ENCODE measurements around the gene AGGF1.
"Not testable (repeated sequence)": the region's sequence is repeated elsewhere in the genome, so short reads cannot be mapped to it uniquely, and the experiment has no call there.

AGGF1 gene

DNA sequence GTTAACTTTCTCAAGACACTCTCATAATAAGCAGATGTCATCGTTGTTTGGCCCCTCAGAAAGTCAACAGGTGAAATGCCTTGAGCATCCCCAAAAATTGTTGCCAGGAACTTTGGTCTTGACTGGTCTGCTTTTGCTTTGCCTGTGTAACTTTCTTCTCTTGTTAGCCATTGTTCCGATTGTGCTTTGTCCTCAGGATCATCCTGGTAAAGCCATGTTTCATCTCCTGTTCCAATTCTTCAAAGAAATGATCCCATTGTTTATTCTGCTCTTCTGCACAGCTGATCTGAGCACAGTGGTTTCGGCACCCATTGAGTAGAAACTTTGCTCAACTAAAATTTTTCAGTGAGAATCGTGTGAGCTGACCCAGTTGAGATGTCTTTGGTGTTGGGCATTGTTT is 65.0 kb downstream of the AGGF1 start:
- Histone ChIP-seq H3K27me3 (ENCODE audit: control insufficient read depth, insufficient read depth, low read length) (no peaks in the 10 kb centered on the region), H3K36me3 (ENCODE audit: control insufficient read depth, low read depth, low read length) (no peaks in the 10 kb centered on the region)

DNA sequence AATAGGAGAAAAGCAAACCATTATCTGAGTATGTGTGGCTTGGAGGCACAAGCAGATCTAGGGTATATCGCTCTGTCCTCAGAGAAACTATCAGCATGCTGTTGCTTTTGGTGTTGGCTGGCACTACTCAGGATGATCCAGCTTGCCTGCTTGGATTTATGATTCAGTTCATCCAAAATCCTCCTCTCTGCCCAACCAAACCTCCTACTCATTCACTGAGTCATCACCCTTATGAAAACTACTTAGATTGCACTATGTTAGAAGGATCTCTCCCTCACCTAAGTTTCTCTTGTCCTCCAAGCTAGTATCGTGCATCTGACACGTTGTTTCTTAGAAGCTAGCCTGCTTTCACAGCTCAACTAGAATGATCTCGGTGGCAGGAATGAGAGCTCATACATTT is 71.1 kb downstream of the AGGF1 start:
- no peak overlapping the region for H3K27ac ChIP-seq (ENCODE audit: low read length)
- H3K9me3 ChIP-seq (ENCODE audit: control insufficient read depth, low read depth, low read length) = no peaks in the 10 kb centered on the region
- no peaks in the 10 kb centered on the region for H3K4me1 ChIP-seq (ENCODE audit: control insufficient read depth, low read depth, low read length)
- no peak overlapping the region for H3K4me3 ChIP-seq (ENCODE audit: low read length)
- H3K27me3 ChIP-seq (ENCODE audit: control insufficient read depth, insufficient read depth, low read length) = no peaks in the 10 kb centered on the region
- no peak overlapping the region for H3K9ac ChIP-seq (ENCODE audit: low read length)
- H3K36me3 ChIP-seq (ENCODE audit: control insufficient read depth, low read depth, low read length) = peaks cover 6% of the 10 kb centered on the region

More for the DNA sequence above, 65.0 kb downstream of the AGGF1 start:
- no peaks in the 10 kb centered on the region for H3K4me1 ChIP-seq (ENCODE audit: control insufficient read depth, low read depth, low read length)
- H3K4me3 ChIP-seq (ENCODE audit: low read length) = no peak overlapping the region
- H3K9ac ChIP-seq (ENCODE audit: low read length) = no peak overlapping the region
- H3K9me3 ChIP-seq (ENCODE audit: control insufficient read depth, low read depth, low read length) = no peaks in the 10 kb centered on the region
- no peak overlapping the region for H3K27ac ChIP-seq (ENCODE audit: low read length)

DNA sequence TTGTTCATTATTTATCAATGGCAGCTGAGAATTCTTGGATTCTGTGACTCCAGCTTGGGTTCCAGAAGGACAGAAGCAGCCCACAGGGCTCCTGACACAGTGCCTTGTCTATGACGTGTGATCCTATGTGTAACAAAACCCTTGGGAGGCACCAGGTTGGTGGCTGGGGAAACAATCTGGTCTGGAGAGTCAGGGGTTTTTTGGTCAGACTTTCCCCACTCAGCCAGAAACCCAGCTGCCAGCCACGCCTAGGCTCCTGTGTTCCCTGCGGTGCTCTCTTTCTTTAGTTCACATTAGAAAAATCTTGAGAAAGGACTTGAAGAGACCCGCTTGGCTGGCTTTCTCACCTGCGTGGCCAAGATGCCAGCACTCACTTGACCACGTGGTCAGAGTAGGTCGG is 72.3 kb downstream of the AGGF1 start:
- Histone ChIP-seq H3K36me3 (ENCODE audit: control insufficient read depth, low read depth, low read length) (peaks cover 6% of the 10 kb centered on the region), H3K9ac (ENCODE audit: low read length) (no peak overlapping the region), H3K9me3 (ENCODE audit: control insufficient read depth, low read depth, low read length) (no peaks in the 10 kb centered on the region), H3K27me3 (ENCODE audit: control insufficient read depth, insufficient read depth, low read length) (no peaks in the 10 kb centered on the region), H3K27ac (ENCODE audit: low read length) (no peak overlapping the region), H3K4me3 (ENCODE audit: low read length) (no peak overlapping the region), H3K4me1 (ENCODE audit: control insufficient read depth, low read depth, low read length) (no peaks in the 10 kb centered on the region)

DNA sequence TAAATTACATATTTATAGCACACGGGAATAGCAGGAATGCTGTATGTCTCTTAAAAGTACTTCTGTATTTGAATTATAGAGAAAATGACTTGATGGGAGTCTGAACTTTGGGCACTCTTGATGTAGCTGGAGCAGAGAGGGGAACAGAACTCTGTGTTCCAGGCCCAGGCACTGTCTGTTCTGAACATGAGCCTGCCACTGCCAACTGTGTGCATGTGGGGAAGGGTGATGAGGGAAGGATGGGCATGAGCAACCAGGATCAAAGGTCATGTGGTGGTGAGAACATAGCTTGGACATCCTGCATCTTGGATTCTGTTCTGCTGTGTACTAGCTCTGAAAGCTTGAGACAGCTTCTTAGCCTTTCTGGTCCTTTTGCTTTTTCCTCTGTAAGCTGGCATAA is 73.3 kb downstream of the AGGF1 start:
- Histone ChIP-seq H3K4me3 (ENCODE audit: low read length) (no peak overlapping the region), H3K36me3 (ENCODE audit: control insufficient read depth, low read depth, low read length) (peaks cover 6% of the 10 kb centered on the region), H3K4me1 (ENCODE audit: control insufficient read depth, low read depth, low read length) (no peaks in the 10 kb centered on the region), H3K9me3 (ENCODE audit: control insufficient read depth, low read depth, low read length) (no peaks in the 10 kb centered on the region), H3K27ac (ENCODE audit: low read length) (no peak overlapping the region), H3K27me3 (ENCODE audit: control insufficient read depth, insufficient read depth, low read length) (no peaks in the 10 kb centered on the region), H3K9ac (ENCODE audit: low read length) (no peak overlapping the region)

DNA sequence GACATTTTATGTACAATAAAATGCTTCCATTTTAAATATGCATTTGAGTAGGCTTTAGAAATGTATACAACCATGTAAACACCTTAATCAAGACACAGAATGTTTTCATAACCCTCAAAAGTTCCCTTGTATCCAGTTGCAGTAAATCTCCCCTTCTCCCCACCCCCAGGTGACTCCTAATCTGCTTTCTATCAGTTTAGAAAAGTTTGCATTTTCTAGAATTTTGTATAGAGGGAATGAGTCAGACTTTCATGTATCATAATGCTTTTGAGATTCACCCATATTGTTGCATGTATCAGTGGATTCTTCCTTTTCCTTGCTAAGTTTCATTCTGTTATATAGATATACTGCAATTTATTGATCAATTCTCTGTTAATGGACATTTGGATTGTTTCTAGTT is 74.6 kb downstream of the AGGF1 start:
- H3K9ac ChIP-seq (ENCODE audit: low read length) = no peak overlapping the region
- H3K36me3 ChIP-seq (ENCODE audit: control insufficient read depth, low read depth, low read length) = peaks cover 6% of the 10 kb centered on the region
- no peaks in the 10 kb centered on the region for H3K4me1 ChIP-seq (ENCODE audit: control insufficient read depth, low read depth, low read length)
- H3K27me3 ChIP-seq (ENCODE audit: control insufficient read depth, insufficient read depth, low read length) = no peaks in the 10 kb centered on the region
- H3K4me3 ChIP-seq (ENCODE audit: low read length) = no peak overlapping the region
- no peak overlapping the region for H3K27ac ChIP-seq (ENCODE audit: low read length)
- no peaks in the 10 kb centered on the region for H3K9me3 ChIP-seq (ENCODE audit: control insufficient read depth, low read depth, low read length)

DNA sequence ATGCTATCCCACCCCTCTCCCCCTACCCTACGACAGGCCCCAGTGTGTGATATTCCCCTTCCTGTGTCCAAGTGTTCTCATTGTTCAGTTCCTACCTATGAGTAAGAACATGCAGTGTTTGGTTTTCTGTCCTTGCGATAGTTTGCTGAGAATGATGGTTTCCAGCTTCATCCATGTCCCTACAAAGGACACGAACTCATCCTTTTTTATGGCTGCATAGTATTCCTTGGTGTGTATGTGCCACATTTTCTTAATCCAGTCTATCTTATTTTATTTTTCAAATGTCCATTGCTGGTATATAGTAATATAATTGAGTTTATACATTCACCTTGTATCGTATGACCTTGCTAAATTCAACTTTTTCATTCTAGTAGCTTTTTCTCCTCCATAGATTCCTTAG is 76.8 kb downstream of the AGGF1 start:
- not testable (repeated sequence) for H3K27ac ChIP-seq (ENCODE audit: low read length); H3K9ac ChIP-seq (ENCODE audit: low read length); H3K27me3 ChIP-seq (ENCODE audit: control insufficient read depth, insufficient read depth, low read length); H3K36me3 ChIP-seq (ENCODE audit: control insufficient read depth, low read depth, low read length); H3K4me1 ChIP-seq (ENCODE audit: control insufficient read depth, low read depth, low read length); H3K4me3 ChIP-seq (ENCODE audit: low read length); H3K9me3 ChIP-seq (ENCODE audit: control insufficient read depth, low read depth, low read length)

Data from iPS-18a (cell line).